Daoy (cell line): Measurements from ENCODE around the gene HADH. TPM values are rescaled to one million over a fixed set of nuclear protein-coding genes. Genes with fewer than 3 reads are reported as not detected.

ENCODE experiments used
- DNase-seq: peaks from one replicate; pipeline ENCODE4 v3.0.0-alpha.2; 2015; ENCODE audit warnings: low read depth
- total RNA-seq: library from RNA; depleted of rRNA; stranded (reverse); fragments of >200 nt; shearing (Covaris generic); gene quantifications from 2 replicates; pipeline ENCODE4 v1.2.3, GENCODE V29; 2014; rRNA removed

Gene HADH
- total RNA-seq, 1 experiment from 2014 or later = 3.8 TPM

GRCh38 chr4:108058685-108059440 lies 69.2 kb downstream of the HADH start:
- peak; percentile 44 for DNase-seq

GRCh38 chr4:108060164-108060563 lies 70.5 kb downstream of the HADH start:
- peak; percentile 4 for DNase-seq

- DNase-seq = no peak
Measured at GRCh38 chr4:108060686-108061321, 71.1 kb downstream of the HADH start.

GRCh38 chr4:108068442-108068841 lies 78.8 kb downstream of the HADH start:
- no peak for DNase-seq

- no peak for DNase-seq
Measured at GRCh38 chr4:108070775-108071174, 81.1 kb downstream of the HADH start.

- no peak for DNase-seq
Measured at GRCh38 chr4:108072300-108072699, 82.6 kb downstream of the HADH start.

GRCh38 chr4:108078024-108078733 lies 88.5 kb downstream of the HADH start:
- no peak for DNase-seq

GRCh38 chr4:108080747-108081146 lies 91.1 kb downstream of the HADH start:
- DNase-seq = no peak

- no peak for DNase-seq
Measured at GRCh38 chr4:108081256-108081655, 91.6 kb downstream of the HADH start.

Other genes starting within 250 kb of the HADH start
- 19.6 and 22.3 TPM in 2 replicates for gene SGMS2, start 165.0 kb upstream of the HADH start, total RNA-seq
- 2.1 and 2.9 TPM in 2 replicates for gene CYP2U1, start 58.3 kb upstream of the HADH start, total RNA-seq
- 17.1 and 19.7 TPM in 2 replicates for gene LEF1, start 179.0 kb downstream of the HADH start, total RNA-seq